Ovary (tissue), 3 donors: ENCODE results near the gene ACSL3.

Experiments
- POLR2A ChIP-seq: fragments of 450-650 bp; IDR thresholded peaks from one replicate; pipeline ENCODE4 v1.6.1; 2017; ENCODE audit warnings: antibody characterized with exemption, mild to moderate bottlenecking, moderate library complexity
- TF ChIP-seq, protein P1 (sequence below), 3 donors: fragments of 450-650 bp in 2 of 3; fragments of 200-600 bp in 1 of 3; IDR thresholded peaks; one replicate each; pipeline versions ENCODE4 v1.5.1 to v1.8.0; 2016 to 2022; ENCODE audit warnings: antibody characterized with exemption in 3 of 3, mild to moderate bottlenecking in 1 of 3
- donor health status: DM: no; HTN: no; CAD: no.

DNA sequence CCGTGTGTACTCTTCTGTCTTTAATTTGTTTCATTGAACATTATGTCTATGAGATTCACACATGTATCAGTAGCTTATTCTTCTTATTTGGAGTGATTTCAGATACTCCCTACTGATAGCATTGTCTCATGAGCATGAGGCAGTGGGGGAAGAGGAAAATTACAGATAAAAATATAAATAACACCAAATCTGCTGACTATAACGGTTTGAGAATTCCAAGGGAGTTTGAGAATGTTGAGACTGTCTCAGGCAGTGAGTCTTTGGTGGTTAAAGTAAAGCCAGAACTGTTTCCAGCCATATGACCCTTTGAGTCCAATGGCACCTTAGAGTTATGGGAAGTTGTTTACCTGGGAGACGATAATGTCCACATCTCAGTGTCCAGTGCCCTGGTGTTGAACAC lies 118.6 kb downstream of the ACSL3 start:
- TF ChIP-seq, protein P1, sequence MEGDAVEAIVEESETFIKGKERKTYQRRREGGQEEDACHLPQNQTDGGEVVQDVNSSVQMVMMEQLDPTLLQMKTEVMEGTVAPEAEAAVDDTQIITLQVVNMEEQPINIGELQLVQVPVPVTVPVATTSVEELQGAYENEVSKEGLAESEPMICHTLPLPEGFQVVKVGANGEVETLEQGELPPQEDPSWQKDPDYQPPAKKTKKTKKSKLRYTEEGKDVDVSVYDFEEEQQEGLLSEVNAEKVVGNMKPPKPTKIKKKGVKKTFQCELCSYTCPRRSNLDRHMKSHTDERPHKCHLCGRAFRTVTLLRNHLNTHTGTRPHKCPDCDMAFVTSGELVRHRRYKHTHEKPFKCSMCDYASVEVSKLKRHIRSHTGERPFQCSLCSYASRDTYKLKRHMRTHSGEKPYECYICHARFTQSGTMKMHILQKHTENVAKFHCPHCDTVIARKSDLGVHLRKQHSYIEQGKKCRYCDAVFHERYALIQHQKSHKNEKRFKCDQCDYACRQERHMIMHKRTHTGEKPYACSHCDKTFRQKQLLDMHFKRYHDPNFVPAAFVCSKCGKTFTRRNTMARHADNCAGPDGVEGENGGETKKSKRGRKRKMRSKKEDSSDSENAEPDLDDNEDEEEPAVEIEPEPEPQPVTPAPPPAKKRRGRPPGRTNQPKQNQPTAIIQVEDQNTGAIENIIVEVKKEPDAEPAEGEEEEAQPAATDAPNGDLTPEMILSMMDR (IDR thresholded peaks at IDR 0.05), result no peak
- TF ChIP-seq POLR2A, result no peak
